Measurements from ENCODE around the gene PTPN13. TPM values are rescaled to one million over a fixed set of nuclear protein-coding genes. Genes with fewer than 3 reads are reported as not detected.

PTPN13 gene
- total RNA-seq, 1 experiment from 2014 or later, result 6.8 TPM

Other genes with a start within 250 kb of the PTPN13 start
- gene MAPK10, start 234.3 kb upstream of the PTPN13 start, total RNA-seq (2014; rRNA removed; shearing (Covaris generic); ENCODE audit: low replicate concordance), result 5.9 and 19.8 TPM in 2 replicates

All from Caki2 (cell line).